HG03342 (cell line): ENCODE data around the gene ATP2C2.
"Not testable (repeated sequence)": the region's sequence is repeated elsewhere in the genome, so short reads cannot be mapped to it uniquely, and the experiment has no call there.

Source experiments
- ATAC-seq: cut with Tn5 transposase; IDR thresholded peaks from one replicate; pipeline ENCODE4 v1.9.1; 2021; ENCODE audit warnings: mild to moderate bottlenecking, moderate library complexity; ENCODE audit not compliant: unreplicated experiment

The ATP2C2 gene

GRCh38 chr16:84416407-84417321 lies 48.3 kb downstream of the ATP2C2 start:
- no peak for ATAC-seq

- no peak for ATAC-seq
These were observed 49.9 kb downstream of the ATP2C2 start for GRCh38 chr16:84418056-84418849.

GRCh38 chr16:84419730-84420129 lies 51.4 kb downstream of the ATP2C2 start:
- no peak for ATAC-seq

- not testable (repeated sequence) for ATAC-seq
These were observed 52.2 kb downstream of the ATP2C2 start for GRCh38 chr16:84420556-84420955.

GRCh38 chr16:84421081-84421937 lies 53.0 kb downstream of the ATP2C2 start:
- ATAC-seq = no peak

- no peak for ATAC-seq
These were observed 53.5 kb downstream of the ATP2C2 start for GRCh38 chr16:84421938-84422220.

- ATAC-seq = no peak
These were observed 55.1 kb downstream of the ATP2C2 start for GRCh38 chr16:84423416-84423837.

GRCh38 chr16:84425696-84426095 lies 57.4 kb downstream of the ATP2C2 start:
- ATAC-seq = no peak

GRCh38 chr16:84426804-84427203 lies 58.5 kb downstream of the ATP2C2 start:
- ATAC-seq = no peak

- no peak for ATAC-seq
These were observed 59.2 kb downstream of the ATP2C2 start for GRCh38 chr16:84427553-84427952.

GRCh38 chr16:84430860-84431259 lies 62.5 kb downstream of the ATP2C2 start:
- ATAC-seq = no peak

GRCh38 chr16:84434800-84435199 lies 66.5 kb downstream of the ATP2C2 start:
- no peak for ATAC-seq

- ATAC-seq = no peak
These were observed 67.9 kb downstream of the ATP2C2 start for GRCh38 chr16:84436196-84436595.

- ATAC-seq = no peak
These were observed 70.8 kb downstream of the ATP2C2 start for GRCh38 chr16:84438971-84439696.

GRCh38 chr16:84442416-84443145 lies 74.2 kb downstream of the ATP2C2 start:
- ATAC-seq = no peak

GRCh38 chr16:84443166-84443802 lies 74.9 kb downstream of the ATP2C2 start:
- no peak for ATAC-seq

GRCh38 chr16:84444476-84444875 lies 76.1 kb downstream of the ATP2C2 start:
- ATAC-seq = no peak

GRCh38 chr16:84446084-84446483 lies 77.7 kb downstream of the ATP2C2 start:
- no peak for ATAC-seq
